HT-29 (cell line): Measurements from ENCODE around the gene CLIP1. TPM values are rescaled to one million over a fixed set of nuclear protein-coding genes. Genes with fewer than 3 reads are reported as not detected.

ENCODE experiments used
- DNase-seq: peaks from one replicate; pipeline ENCODE4 v3.0.0-alpha.2; 2015; ENCODE audit warnings: low spot score
- total RNA-seq: library from RNA; depleted of rRNA; stranded (reverse); fragments of >200 nt; shearing (Covaris generic); gene quantifications from 2 replicates; pipeline ENCODE4 v1.2.3, GENCODE V29; 2014; rRNA removed

The CLIP1 gene
- total RNA-seq, 1 experiment from 2014 or later = 26.6 TPM

GRCh38 chr12:122250536-122250935, 171.9 kb downstream of the CLIP1 start:
- DNase-seq = no peak

DNA sequence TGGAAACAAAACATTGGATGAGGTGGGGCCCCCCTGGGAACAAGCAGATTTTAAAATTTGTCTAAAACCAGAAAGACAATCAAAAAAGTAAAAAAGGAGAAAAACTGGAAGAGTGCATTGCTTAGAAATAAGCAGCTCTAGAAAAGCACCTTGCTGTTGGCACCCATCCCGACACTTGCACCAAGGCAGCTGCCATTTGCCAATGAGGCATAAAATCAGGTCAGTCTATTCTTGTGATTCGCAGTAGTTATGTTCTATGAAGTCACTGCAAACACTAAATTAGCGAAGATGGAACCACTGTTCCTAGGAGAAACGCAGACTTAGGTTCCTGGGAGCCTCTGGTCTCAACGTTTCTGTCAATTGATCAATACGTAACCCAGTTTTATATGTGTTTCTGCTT, 172.4 kb downstream of the CLIP1 start:
- no peak for DNase-seq

GRCh38 chr12:122245553-122245952, 176.9 kb downstream of the CLIP1 start:
- no peak for DNase-seq

DNA sequence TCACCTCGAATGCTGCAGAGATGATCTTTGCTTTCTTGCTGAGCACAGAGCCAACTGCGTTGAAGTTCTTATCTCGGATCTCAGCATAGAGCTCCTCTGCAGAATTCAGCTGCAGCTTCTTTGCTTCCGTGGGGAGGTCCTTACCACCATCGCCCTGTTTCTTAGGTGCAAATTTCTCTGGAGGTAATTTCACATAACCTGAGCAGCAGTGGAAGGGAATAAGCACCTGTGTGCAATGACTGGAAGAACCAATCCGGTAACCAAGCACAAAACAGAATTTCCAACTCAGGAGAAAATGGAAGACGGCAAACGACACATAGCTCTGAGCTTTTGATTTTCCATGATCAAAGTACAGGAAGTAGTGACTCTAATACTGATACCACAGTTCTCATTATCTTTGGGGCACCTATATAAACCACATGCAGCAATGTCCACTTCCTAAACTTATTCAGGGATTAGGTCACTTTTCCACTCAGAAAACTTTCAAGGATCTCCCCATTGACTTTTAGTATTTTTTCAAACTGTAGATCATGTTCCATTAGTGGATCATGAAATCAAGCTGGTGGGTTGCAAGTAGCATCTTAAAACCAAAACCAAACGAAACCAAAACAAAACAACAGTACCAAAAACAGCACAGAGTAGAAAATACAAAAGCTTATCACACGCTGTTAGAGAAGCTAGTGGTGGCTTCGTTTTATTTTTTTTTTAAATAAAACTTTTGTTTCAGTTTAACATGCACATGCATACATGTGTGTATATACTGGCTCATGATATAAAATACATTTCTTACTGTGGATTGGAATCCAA, 177.7 kb downstream of the CLIP1 start:
- no peak for DNase-seq

DNA sequence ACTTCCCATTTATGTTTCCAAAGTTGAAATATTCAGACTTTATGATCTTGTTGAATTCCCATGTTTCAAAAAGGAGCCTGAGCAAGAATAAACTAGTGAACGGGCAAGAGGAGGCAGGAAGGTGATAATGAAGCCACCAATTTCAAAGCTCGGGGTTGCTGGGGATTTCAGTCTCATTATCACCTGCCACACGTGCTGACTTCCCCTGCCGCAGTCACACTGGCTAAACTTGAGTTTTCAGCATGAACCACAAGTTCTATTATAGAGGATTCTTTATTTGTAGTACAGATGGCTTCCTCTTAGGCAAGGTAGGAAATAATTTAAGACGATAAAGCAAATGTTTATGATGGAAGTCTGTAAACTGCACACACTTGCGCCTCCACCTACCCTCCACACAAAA, 178.5 kb downstream of the CLIP1 start:
- no peak for DNase-seq

DNA sequence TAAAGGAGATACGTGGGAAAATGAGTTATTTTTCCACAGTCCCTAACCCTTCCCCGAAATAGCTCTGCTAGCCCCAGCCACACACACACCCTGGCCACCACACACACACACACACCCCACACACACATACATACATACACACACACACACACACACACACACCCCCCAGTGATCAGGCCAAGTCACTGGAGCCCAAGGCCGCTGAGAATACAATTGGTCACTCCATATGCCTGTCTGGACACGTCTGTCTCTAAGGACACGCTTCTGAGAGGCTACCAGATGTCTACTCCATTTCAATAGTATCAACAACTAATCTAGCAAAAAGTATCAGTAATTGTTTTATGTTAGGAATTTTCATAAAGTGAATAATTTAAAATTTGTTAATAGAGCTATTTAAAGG, 183.6 kb downstream of the CLIP1 start:
- DNase-seq = no peak

DNA sequence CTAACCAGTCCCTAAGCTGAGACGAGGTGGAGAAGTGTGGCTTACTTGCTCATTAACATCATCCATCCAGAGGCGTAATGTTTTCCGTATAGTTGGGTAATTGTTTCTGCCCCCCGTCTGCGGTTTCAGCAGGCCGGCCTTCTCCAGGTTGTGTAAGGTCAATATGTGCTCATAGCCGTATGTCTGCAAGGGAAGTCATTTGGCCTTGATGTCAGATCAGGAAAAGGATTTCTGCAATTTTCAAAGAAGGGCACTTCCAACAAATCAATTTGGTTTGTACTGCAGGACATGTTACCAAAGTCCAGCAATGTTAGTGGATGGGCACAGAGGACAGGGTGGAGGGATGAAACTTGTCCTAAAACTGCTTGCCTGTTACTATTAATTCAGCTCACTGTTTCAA, 186.7 kb downstream of the CLIP1 start:
- DNase-seq = no peak

- DNase-seq = no peak
These were observed 189.8 kb downstream of the CLIP1 start for GRCh38 chr12:122232691-122233090.

DNA sequence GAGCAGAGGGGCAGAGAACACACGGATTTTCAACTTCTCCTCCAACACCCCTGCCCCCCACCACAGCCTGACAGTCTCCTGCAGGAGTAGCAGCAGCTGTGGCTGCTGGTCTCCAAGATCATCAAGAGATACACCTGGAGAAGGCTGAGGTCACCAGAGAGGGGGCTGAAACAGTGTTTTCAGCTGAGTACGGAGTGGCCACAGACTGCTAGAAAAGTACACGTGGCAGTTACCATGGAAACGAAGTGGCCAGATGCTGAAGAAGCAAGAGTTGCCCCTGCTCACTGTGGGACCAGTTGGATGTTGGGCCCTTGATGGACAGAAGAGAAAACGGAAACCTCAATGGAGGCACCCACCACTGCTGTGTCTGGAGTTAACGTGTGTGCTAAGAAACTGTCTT, 191.7 kb downstream of the CLIP1 start:
- DNase-seq = no peak

- no peak for DNase-seq
These were observed 194.4 kb downstream of the CLIP1 start for GRCh38 chr12:122228092-122228491.

GRCh38 chr12:122227341-122227740, 195.1 kb downstream of the CLIP1 start:
- no peak for DNase-seq

GRCh38 chr12:122226366-122227125, 195.9 kb downstream of the CLIP1 start:
- DNase-seq = no peak

- peak; percentile 99 for DNase-seq
These were observed 196.6 kb downstream of the CLIP1 start, which contains the start of gene DIABLO for GRCh38 chr12:122225683-122226365. TSS of gene DIABLO (minus strand) at chr12:122226052. CDS start at chr12:122226014, 38 bp downstream.

Other genes with a start within 250 kb of the CLIP1 start
- gene IL31, start 248.4 kb downstream of the CLIP1 start, total RNA-seq = not detected in 2 replicates
- gene LRRC43, start 239.5 kb downstream of the CLIP1 start, total RNA-seq = not detected in 2 replicates
- gene B3GNT4, start 219.0 kb downstream of the CLIP1 start, total RNA-seq = 1.4 and 2.1 TPM in 2 replicates
- gene DIABLO, start 196.6 kb downstream of the CLIP1 start, total RNA-seq = 47.0 TPM in 2 replicates
- 13.6 and 18.4 TPM in 2 replicates for gene VPS33A, start 156.2 kb downstream of the CLIP1 start, total RNA-seq
- 12.8 and 15.7 TPM in 2 replicates for gene ZCCHC8, start 78.3 kb upstream of the CLIP1 start, total RNA-seq
- 42.1 and 48.0 TPM in 2 replicates for gene RSRC2, start 104.3 kb upstream of the CLIP1 start, total RNA-seq
- gene KNTC1, start 104.6 kb upstream of the CLIP1 start, total RNA-seq = 26.7 and 38.8 TPM in 2 replicates